Measurements from ENCODE around the gene DIPK2B.

DIPK2B gene

GRCh38 chrX:45164021-45164621 is 36.6 kb downstream of the DIPK2B start:
- no peak for DNase-seq (ENCODE audit: low read depth in 2 of 2)

GRCh38 chrX:45157647-45158046 is 43.0 kb downstream of the DIPK2B start:
- no peak for DNase-seq (ENCODE audit: low read depth in 2 of 2)

DNA sequence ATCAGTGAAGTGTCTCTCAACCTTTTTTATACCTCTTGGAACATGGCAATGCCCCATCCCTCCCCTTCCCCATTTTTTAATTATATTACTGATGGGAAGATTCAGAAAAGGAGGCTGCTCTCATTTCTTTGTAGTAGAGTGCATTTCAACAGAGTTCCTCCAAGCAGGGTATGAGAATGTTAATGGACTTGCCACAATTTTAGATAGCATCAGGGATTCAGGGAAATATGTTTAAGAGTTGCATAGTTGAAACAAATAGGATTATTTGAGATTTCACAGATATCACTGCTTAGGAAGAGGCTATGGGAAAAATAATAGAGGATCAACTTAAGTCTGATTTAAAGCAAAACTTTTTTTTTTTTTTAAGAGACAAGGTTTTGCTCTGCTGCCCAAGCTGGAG is 46.2 kb downstream of the DIPK2B start:
- DNase-seq (ENCODE audit: low read depth in 2 of 2), result no peak

DNA sequence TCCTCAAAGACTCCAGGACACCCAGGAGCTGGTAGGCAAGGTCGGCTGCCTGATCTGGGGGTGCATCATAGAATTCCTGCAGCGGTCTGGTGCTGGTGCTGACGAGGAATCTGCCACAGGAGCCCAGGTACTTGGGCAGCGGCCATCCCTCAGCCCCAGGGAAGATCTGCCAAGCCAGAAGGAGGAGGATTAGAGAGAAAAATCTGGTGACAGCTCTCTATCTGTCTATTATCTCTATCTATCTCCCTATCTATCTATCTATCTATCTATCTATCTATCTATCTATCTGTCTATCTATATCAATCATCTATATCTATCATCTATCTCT is 46.7 kb downstream of the DIPK2B start:
- DNase-seq (ENCODE audit: low read depth in 2 of 2), result no peak

All from stimulated activated CD4-positive, alpha-beta T cell treated with anti-CD3 and anti-CD28 coated beads, Interleukin-12 subunit alpha, Interleukin-12 subunit beta, amount 100 ng/mL, for 24 hours (primary cell).